HepG2 (cell line): ENCODE results near the gene SRD5A2. TPM values are rescaled to one million over a fixed set of nuclear protein-coding genes. Genes with fewer than 3 reads are reported as not detected.

Experiments
- DMAP1 ChIP-seq: IDR thresholded peaks from 2 replicates; pipeline ENCODE4 v1.6.1; 2016
- MIER2 ChIP-seq: IDR thresholded peaks from 2 replicates; pipeline ENCODE4 v1.6.1; 2016; ENCODE audit warnings: missing biosample characterization, missing genetic modification reagents
- SIX4 ChIP-seq: sonication (generic); formaldehyde crosslinking; IDR thresholded peaks from 2 replicates; pipeline ENCODE4 v1.4.0; 2020; ENCODE audit warnings: missing genetic modification reagents
- ZNF20 ChIP-seq: sonication (generic); formaldehyde crosslinking; IDR thresholded peaks from 2 replicates; pipeline ENCODE4 v1.4.0; 2020; ENCODE audit warnings: mild to moderate bottlenecking, moderate library complexity, missing genetic modification reagents
- ZNF510 ChIP-seq: sonication (generic); formaldehyde crosslinking; IDR thresholded peaks from 2 replicates; pipeline ENCODE4 v1.4.0; 2020; ENCODE audit warnings: low read depth, mild to moderate bottlenecking, missing genetic modification reagents
- ZNF543 ChIP-seq: sonication (generic); formaldehyde crosslinking; IDR thresholded peaks from 2 replicates; pipeline ENCODE4 v1.4.0; 2020; ENCODE audit warnings: mild to moderate bottlenecking, missing genetic modification reagents
- ZNF737 ChIP-seq: sonication (generic); formaldehyde crosslinking; IDR thresholded peaks from 2 replicates; pipeline ENCODE4 v1.5.0; 2020; ENCODE audit warnings: missing genetic modification reagents, mild to moderate bottlenecking, borderline replicate concordance
- ZNF839 ChIP-seq: sonication (generic); formaldehyde crosslinking; IDR thresholded peaks from 2 replicates; pipeline ENCODE4 v1.4.0; 2020; ENCODE audit warnings: missing genetic modification reagents, mild to moderate bottlenecking, borderline replicate concordance
- polyA plus RNA-seq, 8 experiments: library from polyadenylated mRNA; depleted of rRNA in 3 of 8; stranded (reverse) in 7 of 8; unstranded in 1 of 8; fragments of >200 nt; fragmentation: Illumina TruSeq in 4 of 8; extraction: Trizol in 4 of 8; gene quantifications; 2 replicates each; pipeline versions ENCODE4 v1.2.1 to v1.2.3, GENCODE V29; 2011 to 2016; ENCODE audit warnings: low read depth in 4 of 8, missing spikeins in 1 of 8, mixed read lengths in 1 of 8; ENCODE audit not compliant: insufficient read depth in 1 of 8
- total RNA-seq, 5 experiments: library from RNA; depleted of rRNA; stranded (reverse); fragments of >200 nt; fragmentation: Illumina TruSeq; extraction: Trizol; gene quantifications; 2 replicates each; pipeline ENCODE4 v1.2.3, GENCODE V29; 2016; ENCODE audit warnings: low read depth in 1 of 5
- TF ChIP-seq, protein P1 (sequence below): sonication (generic); formaldehyde crosslinking; IDR thresholded peaks from 2 replicates; pipeline ENCODE4 v1.4.0; 2020; ENCODE audit warnings: missing genetic modification reagents
- TF ChIP-seq, protein P2 (sequence below): IDR thresholded peaks from 2 replicates; pipeline ENCODE4 v1.6.1; 2016; ENCODE audit warnings: mild to moderate bottlenecking

Gene SRD5A2
- total and polyA plus RNA-seq, 2 of the 13 experiments (the other 11 are each of a cell fraction or from before 2014, with no cell fraction given): 0.01 TPM; not detected in 1

DNA sequence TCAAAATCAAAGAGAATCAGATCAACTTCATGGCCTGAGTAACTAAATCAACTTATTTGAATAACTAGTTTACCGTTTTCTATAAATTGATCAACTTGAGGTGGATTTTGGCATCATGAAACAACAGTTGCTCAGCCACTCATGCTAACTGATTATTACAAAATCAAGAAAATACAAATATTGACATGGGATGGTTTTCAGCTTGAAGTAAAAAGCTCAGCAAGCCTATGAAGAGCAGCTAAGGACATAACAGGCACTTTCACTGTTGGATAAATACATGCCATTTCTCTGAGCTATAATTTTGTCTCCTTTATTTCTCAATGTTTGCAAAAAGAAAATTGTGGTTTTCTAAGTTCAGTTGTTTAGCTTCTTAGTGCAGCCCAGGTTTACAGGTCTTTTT lies 18.9 kb downstream of the SRD5A2 start (continued):
- TF ChIP-seq, protein P1, sequence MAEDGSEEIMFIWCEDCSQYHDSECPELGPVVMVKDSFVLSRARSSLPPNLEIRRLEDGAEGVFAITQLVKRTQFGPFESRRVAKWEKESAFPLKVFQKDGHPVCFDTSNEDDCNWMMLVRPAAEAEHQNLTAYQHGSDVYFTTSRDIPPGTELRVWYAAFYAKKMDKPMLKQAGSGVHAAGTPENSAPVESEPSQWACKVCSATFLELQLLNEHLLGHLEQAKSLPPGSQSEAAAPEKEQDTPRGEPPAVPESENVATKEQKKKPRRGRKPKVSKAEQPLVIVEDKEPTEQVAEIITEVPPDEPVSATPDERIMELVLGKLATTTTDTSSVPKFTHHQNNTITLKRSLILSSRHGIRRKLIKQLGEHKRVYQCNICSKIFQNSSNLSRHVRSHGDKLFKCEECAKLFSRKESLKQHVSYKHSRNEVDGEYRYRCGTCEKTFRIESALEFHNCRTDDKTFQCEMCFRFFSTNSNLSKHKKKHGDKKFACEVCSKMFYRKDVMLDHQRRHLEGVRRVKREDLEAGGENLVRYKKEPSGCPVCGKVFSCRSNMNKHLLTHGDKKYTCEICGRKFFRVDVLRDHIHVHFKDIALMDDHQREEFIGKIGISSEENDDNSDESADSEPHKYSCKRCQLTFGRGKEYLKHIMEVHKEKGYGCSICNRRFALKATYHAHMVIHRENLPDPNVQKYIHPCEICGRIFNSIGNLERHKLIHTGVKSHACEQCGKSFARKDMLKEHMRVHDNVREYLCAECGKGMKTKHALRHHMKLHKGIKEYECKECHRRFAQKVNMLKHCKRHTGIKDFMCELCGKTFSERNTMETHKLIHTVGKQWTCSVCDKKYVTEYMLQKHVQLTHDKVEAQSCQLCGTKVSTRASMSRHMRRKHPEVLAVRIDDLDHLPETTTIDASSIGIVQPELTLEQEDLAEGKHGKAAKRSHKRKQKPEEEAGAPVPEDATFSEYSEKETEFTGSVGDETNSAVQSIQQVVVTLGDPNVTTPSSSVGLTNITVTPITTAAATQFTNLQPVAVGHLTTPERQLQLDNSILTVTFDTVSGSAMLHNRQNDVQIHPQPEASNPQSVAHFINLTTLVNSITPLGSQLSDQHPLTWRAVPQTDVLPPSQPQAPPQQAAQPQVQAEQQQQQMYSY (CRISPR knock-in tag): no peak
- TF ChIP-seq ZNF20 (CRISPR knock-in tag): no peak
- TF ChIP-seq DMAP1 (CRISPR knock-in tag): no peak
- no peak for TF ChIP-seq ZNF543 (CRISPR knock-in tag)
- no peak for TF ChIP-seq SIX4 (CRISPR knock-in tag)
- TF ChIP-seq ZNF839 (CRISPR knock-in tag): no peak
- TF ChIP-seq ZNF510 (CRISPR knock-in tag): no peak
- no peak for TF ChIP-seq ZNF737 (CRISPR knock-in tag)
- TF ChIP-seq, protein P2, sequence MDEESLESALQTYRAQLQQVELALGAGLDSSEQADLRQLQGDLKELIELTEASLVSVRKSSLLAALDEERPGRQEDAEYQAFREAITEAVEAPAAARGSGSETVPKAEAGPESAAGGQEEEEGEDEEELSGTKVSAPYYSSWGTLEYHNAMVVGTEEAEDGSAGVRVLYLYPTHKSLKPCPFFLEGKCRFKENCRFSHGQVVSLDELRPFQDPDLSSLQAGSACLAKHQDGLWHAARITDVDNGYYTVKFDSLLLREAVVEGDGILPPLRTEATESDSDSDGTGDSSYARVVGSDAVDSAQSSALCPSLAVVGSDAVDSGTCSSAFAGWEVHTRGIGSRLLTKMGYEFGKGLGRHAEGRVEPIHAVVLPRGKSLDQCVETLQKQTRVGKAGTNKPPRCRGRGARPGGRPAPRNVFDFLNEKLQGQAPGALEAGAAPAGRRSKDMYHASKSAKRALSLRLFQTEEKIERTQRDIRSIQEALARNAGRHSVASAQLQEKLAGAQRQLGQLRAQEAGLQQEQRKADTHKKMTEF (CRISPR knock-in tag): no peak
- TF ChIP-seq MIER2 (CRISPR knock-in tag): no peak
